H1 (cell line): ENCODE measurements around the gene TMEM63C. TPM values are rescaled to one million over a fixed set of nuclear protein-coding genes. Genes with fewer than 3 reads are reported as not detected.

Source experiments
- CTCF ChIA-PET: fragments of 300-600 bp; sonication (Branson Sonifier 250); formaldehyde crosslinking; loops from one replicate; lab custom pipeline; 2021; ENCODE audit not compliant: partially characterized antibody; lab: Charles Lee
- POLR2A ChIA-PET: fragments of 300-600 bp; sonication (Branson Sonifier 250); formaldehyde crosslinking; loops from one replicate; lab custom pipeline; 2021; ENCODE audit warnings: inconsistent platforms; ENCODE audit not compliant: partially characterized antibody; lab: Charles Lee
- DNase-seq, 2 experiments: peaks; one replicate each; pipeline versions ENCODE4 v3.0.0 to v3.0.0-alpha.2; 2010 to 2022; ENCODE audit warnings: low spot score in 2 of 2, low read depth in 1 of 2, mixed read lengths in 1 of 2
- FAIRE-seq: peaks from 2 replicates; lab custom pipeline; 2011; peaks lifted over from hg19 to GRCh38; lab: Jason Lieb, UNC
- H2AFZ ChIP-seq: 2 replicates; pipeline ENCODE4 v1.8.1; 2012; ENCODE audit warnings: low read length, inconsistent platforms
- H2AK5ac ChIP-seq: 2 replicates; pipeline ENCODE4 v1.6.1; 2013; ENCODE audit warnings: low read depth, low read length
- H2BK120ac ChIP-seq: replicated peaks from 2 replicates; pipeline ENCODE3; 2013; ENCODE audit warnings: low read depth, low read length, inconsistent platforms
- H2BK12ac ChIP-seq: 2 replicates; pipeline ENCODE4 v1.6.1; 2013; ENCODE audit warnings: low read depth, low read length
- H2BK15ac ChIP-seq: 2 replicates; pipeline ENCODE4 v1.6.1; 2013; ENCODE audit warnings: low read length
- H2BK20ac ChIP-seq: 2 replicates; pipeline ENCODE4 v1.6.1; 2013; ENCODE audit warnings: low read length
- H2BK5ac ChIP-seq: 2 replicates; pipeline ENCODE4 v1.6.1; 2013; ENCODE audit warnings: low read depth, low read length
- H3K14ac ChIP-seq: 2 replicates; pipeline ENCODE4 v1.6.1; 2013; ENCODE audit warnings: inconsistent platforms; ENCODE audit not compliant: insufficient read length
- H3K18ac ChIP-seq: 2 replicates; pipeline ENCODE4 v1.6.1; 2013; ENCODE audit warnings: low read length; ENCODE audit errors: extremely low read depth
- H3K23ac ChIP-seq: 2 replicates; pipeline ENCODE4 v1.6.1; 2013; ENCODE audit warnings: inconsistent platforms; ENCODE audit not compliant: insufficient read length
- H3K23me2 ChIP-seq: 2 replicates; pipeline ENCODE4 v1.6.1; 2013; ENCODE audit warnings: low read depth, low read length
- H3K27ac ChIP-seq: 2 replicates; pipeline ENCODE4 v1.6.1; 2011; ENCODE audit warnings: low read depth, low read length, inconsistent platforms
- H3K27me3 ChIP-seq, 4 experiments: replicated peaks in 1 of 4; 1 replicate in 1 of 4; 2 replicates in 3 of 4; pipeline versions ENCODE4 v1.6.1 to v1.8.1; 2011 to 2013; ENCODE audit warnings: low read length in 3 of 4, mild to moderate bottlenecking in 3 of 4, inconsistent platforms in 2 of 4, mixed read lengths in 2 of 4, moderate library complexity in 1 of 4; ENCODE audit not compliant: control insufficient read depth in 3 of 4, insufficient read depth in 3 of 4; ENCODE audit errors: extremely low read depth in 1 of 4
- H3K36me3 ChIP-seq, 4 experiments: 2 replicates each; pipeline versions ENCODE4 v1.6.1 to v1.8.1; 2011 to 2013; ENCODE audit warnings: mild to moderate bottlenecking in 4 of 4, low read length in 3 of 4, moderate library complexity in 2 of 4, control low read depth in 1 of 4, inconsistent platforms in 1 of 4; ENCODE audit not compliant: insufficient read depth in 4 of 4, control insufficient read depth in 2 of 4
- H3K4ac ChIP-seq: replicated peaks from 2 replicates; pipeline ENCODE3; 2013; ENCODE audit warnings: low read length, low read depth, mixed read lengths, inconsistent platforms; ENCODE audit not compliant: insufficient read length
- H3K4me1 ChIP-seq, 4 experiments: replicated peaks in 1 of 4; 1 replicate in 1 of 4; 2 replicates in 3 of 4; pipeline versions ENCODE4 v1.6.1 to v1.8.1; 2011 to 2013; ENCODE audit warnings: low read length in 3 of 4, inconsistent platforms in 2 of 4, mixed read lengths in 1 of 4; ENCODE audit not compliant: insufficient read depth in 4 of 4, control insufficient read depth in 3 of 4
- H3K4me2 ChIP-seq, 2 experiments: 2 replicates each; pipeline versions ENCODE4 v1.6.1 to v1.8.1; 2011 to 2013; ENCODE audit warnings: low read depth in 2 of 2, low read length in 2 of 2, control low read depth in 1 of 2, inconsistent platforms in 1 of 2, mild to moderate bottlenecking in 1 of 2; ENCODE audit not compliant: insufficient read depth in 1 of 2
- H3K4me3 ChIP-seq, 4 experiments: fragments of 200-600, 300-600 bp in 1 of 4; sonication (generic), shearing (Covaris generic), sonication (Bioruptor Twin) in 1 of 4; 2 replicates each; pipeline versions ENCODE4 v1.5.1 to v1.8.1; 2011 to 2016; ENCODE audit warnings: low read length in 4 of 4, low read depth in 3 of 4, control low read depth in 2 of 4, inconsistent platforms in 2 of 4, mild to moderate bottlenecking in 2 of 4, mixed read lengths in 1 of 4, moderate library complexity in 1 of 4; ENCODE audit not compliant: insufficient read depth in 2 of 4; ENCODE audit errors: extremely low read depth in 1 of 4
- H3K56ac ChIP-seq: replicated peaks from 2 replicates; pipeline ENCODE3; 2013; ENCODE audit warnings: low read depth, mild to moderate bottlenecking, mixed read lengths, low read length, inconsistent platforms; ENCODE audit not compliant: insufficient read length
- H3K79me1 ChIP-seq: 2 replicates; pipeline ENCODE4 v1.6.1; 2013; ENCODE audit warnings: low read depth, low read length, control low read depth
- H3K79me2 ChIP-seq, 2 experiments: 2 replicates each; pipeline versions ENCODE4 v1.6.1 to v1.8.1; 2012 to 2013; ENCODE audit warnings: low read length in 2 of 2, mild to moderate bottlenecking in 2 of 2, inconsistent platforms in 1 of 2; ENCODE audit not compliant: insufficient read depth in 2 of 2, control insufficient read depth in 1 of 2
- H3K9ac ChIP-seq, 4 experiments: replicated peaks in 1 of 4; 1 replicate in 1 of 4; 2 replicates in 3 of 4; pipeline versions ENCODE4 v1.6.1 to v1.8.1; 2011 to 2013; ENCODE audit warnings: low read depth in 3 of 4, low read length in 3 of 4, control low read depth in 2 of 4, mild to moderate bottlenecking in 2 of 4, moderate library complexity in 2 of 4, inconsistent platforms in 1 of 4; ENCODE audit errors: extremely low read depth in 1 of 4
- H3K9me3 ChIP-seq, 2 experiments: 2 replicates each; pipeline versions ENCODE4 v1.6.1 to v1.8.1; 2012 to 2013; ENCODE audit warnings: mild to moderate bottlenecking in 2 of 2, moderate library complexity in 2 of 2, control low read depth in 1 of 2, inconsistent platforms in 1 of 2, low read depth in 1 of 2, low read length in 1 of 2, mixed read lengths in 1 of 2; ENCODE audit not compliant: insufficient read depth in 2 of 2
- H4K20me1 ChIP-seq, 2 experiments: replicated peaks in 1 of 2; 2 replicates each; pipeline versions ENCODE3 to v1.8.1; 2011 to 2013; ENCODE audit warnings: inconsistent platforms in 2 of 2, low read length in 2 of 2, mild to moderate bottlenecking in 1 of 2; ENCODE audit not compliant: insufficient read depth in 2 of 2, control insufficient read depth in 1 of 2
- H4K5ac ChIP-seq: 2 replicates; pipeline ENCODE4 v1.6.1; 2013; ENCODE audit warnings: low read length, low read depth, mixed read lengths, inconsistent platforms; ENCODE audit not compliant: insufficient read length
- H4K8ac ChIP-seq: 2 replicates; pipeline ENCODE4 v1.8.0; 2013; ENCODE audit warnings: mild to moderate bottlenecking, moderate library complexity, low read length, inconsistent platforms; ENCODE audit not compliant: insufficient read depth; ENCODE audit errors: extremely low read depth
- H4K91ac ChIP-seq: replicated peaks from 2 replicates; pipeline ENCODE3; 2013; ENCODE audit warnings: low read length, mixed read lengths, inconsistent platforms; ENCODE audit not compliant: insufficient read length
- PHF8 ChIP-seq: fragments of 200-600 bp; sonication (generic); conservative IDR thresholded peaks from 2 replicates; pipeline ENCODE4 v1.7.1; 2012; ENCODE audit warnings: low read depth, mild to moderate bottlenecking, inconsistent platforms, low read length, moderate library complexity
- RBBP5 ChIP-seq: IDR thresholded peaks from 2 replicates; pipeline ENCODE4 v1.7.1; 2012; ENCODE audit warnings: low read depth, mild to moderate bottlenecking, inconsistent platforms, low read length, moderate library complexity, borderline replicate concordance
- SAP30 ChIP-seq: fragments of 300-600 bp; sonication (generic); IDR thresholded peaks from 2 replicates; pipeline ENCODE4 v1.7.1; 2012; ENCODE audit warnings: low read length, moderate library complexity, mild to moderate bottlenecking, inconsistent platforms; ENCODE audit not compliant: insufficient read depth, insufficient replicate concordance
- SUZ12 ChIP-seq: fragments of 200-600 bp; sonication (generic); IDR thresholded peaks from 2 replicates; pipeline ENCODE4 v1.6.1; 2012; ENCODE audit warnings: mild to moderate bottlenecking, inconsistent platforms, low read length, moderate library complexity, mixed read lengths
- WGBS, 2 experiments: shearing (Covaris generic) in 1 of 2; methylation state at CpG; one replicate each; pipeline versions ENCODE4 v1.1.6 to v1.1.7; 2013 to 2015; ENCODE audit warnings: low lambda C conversion rate in 2 of 2, mixed read lengths in 2 of 2, inconsistent platforms in 1 of 2, low coverage in 1 of 2, missing lambda C conversion rate in 1 of 2; ENCODE audit not compliant: insufficient replicate concordance in 2 of 2, insufficient coverage in 1 of 2, insufficient read length in 1 of 2; ENCODE audit errors: extremely low coverage in 1 of 2, missing lambda C conversion rate in 1 of 2; 5-methylcytosine and 5-hydroxymethylcytosine counted together
- polyA plus RNA-seq, 7 experiments: library from polyadenylated mRNA; depleted of rRNA in 3 of 7; stranded (reverse) in 5 of 7; unstranded in 2 of 7; fragments of >200 nt in 5 of 7; fragments of 200-250 nt in 2 of 7; gene quantifications; 1 replicate in 5 of 7; 2 replicates in 1 of 7; 4 replicates in 1 of 7; pipeline versions ENCODE4 v1.2.1 to v1.2.3, GENCODE V29; 2011 to 2013; ENCODE audit warnings: missing spikeins in 2 of 7, mixed read lengths in 2 of 7
- total RNA-seq: library from RNA; stranded (reverse); fragmentation: NEBNext Ultra II Directional; extraction: Animal tissue kit (Norgen Biotek cat#: 25700); gene quantifications from 2 replicates; pipeline ENCODE4 v1.2.1, GENCODE V29; 2021
- TF ChIP-seq, protein P1 (sequence below), 3 experiments: IDR thresholded peaks; 1 replicate in 2 of 3; 2 replicates in 1 of 3; pipeline versions ENCODE4 v1.5.1 to v1.6.1; 2011; ENCODE audit warnings: low read length in 3 of 3, mild to moderate bottlenecking in 3 of 3, inconsistent platforms in 2 of 3, low read depth in 1 of 3, moderate library complexity in 1 of 3; ENCODE audit not compliant: insufficient read depth in 1 of 3; ENCODE audit errors: control extremely low read depth in 1 of 3
- TF ChIP-seq, protein P2 (sequence below): IDR thresholded peaks from 2 replicates; pipeline ENCODE4 v1.6.1; 2012; ENCODE audit warnings: low read length, inconsistent platforms

Gene TMEM63C
- total and polyA plus RNA-seq, 2 of the 8 experiments (the other 6 are each of a cell fraction or from before 2014, with no cell fraction given) = 3.0 to 7.6 TPM

DNA sequence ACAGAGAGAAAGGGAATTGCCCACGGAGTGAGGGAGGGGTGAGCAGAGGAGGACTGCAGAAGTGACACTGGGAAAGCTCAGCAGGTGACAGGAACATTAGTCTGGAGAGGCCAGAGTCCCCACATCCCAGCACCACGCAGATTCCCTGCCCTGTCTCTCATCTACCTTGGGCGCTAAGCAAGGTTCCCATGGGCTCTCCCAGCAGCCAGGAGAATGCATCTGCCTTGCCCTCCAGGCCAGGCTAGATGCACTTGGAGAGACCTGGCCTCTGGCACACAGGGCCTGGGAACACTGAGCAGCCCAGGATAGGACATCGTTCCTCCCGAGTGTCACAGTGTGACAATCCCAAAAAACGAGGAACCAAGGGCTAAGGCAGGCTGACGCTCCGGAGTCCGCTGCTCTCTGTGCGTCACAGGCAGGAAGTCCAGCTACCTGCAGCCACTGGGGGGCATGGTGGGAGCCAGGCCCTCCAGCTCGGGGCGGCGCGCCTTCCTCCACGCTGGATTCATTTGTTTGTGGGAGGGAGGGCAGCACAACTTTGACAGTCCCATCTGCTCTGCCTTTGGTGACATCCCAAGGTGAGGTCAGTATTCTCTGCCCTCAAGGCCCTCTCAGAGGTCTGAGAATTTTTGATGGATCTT lies 94.8 kb downstream of the TMEM63C start:
- Histone ChIP-seq H3K56ac (no peak overlapping the region), H3K4me3 (no peak overlapping the region), H2BK120ac (no peak overlapping the region), H3K23ac (no peak overlapping the region), H2AFZ (no peak overlapping the region), H4K8ac (no peak overlapping the region), H4K5ac (no peak overlapping the region)
- TF ChIP-seq SAP30 (no peak), RBBP5 (no peak), PHF8 (no peak), SUZ12 (no peak)
- TF ChIP-seq, protein P1, sequence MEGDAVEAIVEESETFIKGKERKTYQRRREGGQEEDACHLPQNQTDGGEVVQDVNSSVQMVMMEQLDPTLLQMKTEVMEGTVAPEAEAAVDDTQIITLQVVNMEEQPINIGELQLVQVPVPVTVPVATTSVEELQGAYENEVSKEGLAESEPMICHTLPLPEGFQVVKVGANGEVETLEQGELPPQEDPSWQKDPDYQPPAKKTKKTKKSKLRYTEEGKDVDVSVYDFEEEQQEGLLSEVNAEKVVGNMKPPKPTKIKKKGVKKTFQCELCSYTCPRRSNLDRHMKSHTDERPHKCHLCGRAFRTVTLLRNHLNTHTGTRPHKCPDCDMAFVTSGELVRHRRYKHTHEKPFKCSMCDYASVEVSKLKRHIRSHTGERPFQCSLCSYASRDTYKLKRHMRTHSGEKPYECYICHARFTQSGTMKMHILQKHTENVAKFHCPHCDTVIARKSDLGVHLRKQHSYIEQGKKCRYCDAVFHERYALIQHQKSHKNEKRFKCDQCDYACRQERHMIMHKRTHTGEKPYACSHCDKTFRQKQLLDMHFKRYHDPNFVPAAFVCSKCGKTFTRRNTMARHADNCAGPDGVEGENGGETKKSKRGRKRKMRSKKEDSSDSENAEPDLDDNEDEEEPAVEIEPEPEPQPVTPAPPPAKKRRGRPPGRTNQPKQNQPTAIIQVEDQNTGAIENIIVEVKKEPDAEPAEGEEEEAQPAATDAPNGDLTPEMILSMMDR (IDR thresholded peaks at IDR 0.05; ENCODE audit: control extremely low read depth in 1 of 3, insufficient read depth in 1 of 3, low read depth in 1 of 3, low read length in 3 of 3) = peak in 1 of 3 experiments; percentile 8; a peak in 1 of 4 replicates
- TF ChIP-seq, protein P2, sequence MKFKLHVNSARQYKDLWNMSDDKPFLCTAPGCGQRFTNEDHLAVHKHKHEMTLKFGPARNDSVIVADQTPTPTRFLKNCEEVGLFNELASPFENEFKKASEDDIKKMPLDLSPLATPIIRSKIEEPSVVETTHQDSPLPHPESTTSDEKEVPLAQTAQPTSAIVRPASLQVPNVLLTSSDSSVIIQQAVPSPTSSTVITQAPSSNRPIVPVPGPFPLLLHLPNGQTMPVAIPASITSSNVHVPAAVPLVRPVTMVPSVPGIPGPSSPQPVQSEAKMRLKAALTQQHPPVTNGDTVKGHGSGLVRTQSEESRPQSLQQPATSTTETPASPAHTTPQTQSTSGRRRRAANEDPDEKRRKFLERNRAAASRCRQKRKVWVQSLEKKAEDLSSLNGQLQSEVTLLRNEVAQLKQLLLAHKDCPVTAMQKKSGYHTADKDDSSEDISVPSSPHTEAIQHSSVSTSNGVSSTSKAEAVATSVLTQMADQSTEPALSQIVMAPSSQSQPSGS = no peak
- TF ChIP-seq, all 59 proteins: peak for 1
- Histone ChIP-seq H3K4me2 (no peak overlapping the region), H3K23me2 (no peaks in the 10 kb centered on the region), H4K20me1 (peaks cover 0 to 1% of the 10 kb centered on the region in 2 experiments), H2BK5ac (no peak overlapping the region), H3K79me2 (no peaks in the 10 kb centered on the region), H3K79me1 (no peaks in the 10 kb centered on the region), H3K27ac (no peak overlapping the region), H3K4ac (no peak overlapping the region), H3K9me3 (no peaks in the 10 kb centered on the region), H2BK12ac (no peak overlapping the region), H3K36me3 (peaks cover 0 to 5% (median 1%) of the 10 kb centered on the region in 4 experiments; a peak in 3 of 8 replicates), H4K91ac (no peak overlapping the region), H2AK5ac (no peak overlapping the region), H2BK15ac (no peak overlapping the region), H3K27me3 (peaks cover 1 to 16% (median 14%) of the 10 kb centered on the region in 4 experiments), H2BK20ac (no peak overlapping the region), H3K14ac (no peak overlapping the region), H3K18ac (no peak overlapping the region), H3K9ac (no peak overlapping the region), H3K4me1 (peaks cover 0 to under 1% (median 0%) of the 10 kb centered on the region in 4 experiments; a peak in 1 of 7 replicates)
- POLR2A ChIA-PET = interaction anchor here (1.0 kb wide), 1 partner anchor 166 kb away, joined by 4 read pairs; no protein-coding TSS in a partner anchor
- 91% methylated on average over 15 of the region's 15 CpGs; no CpG with 5 or more reads in 1 of the 2 experiments for WGBS, 2 experiments
- CTCF ChIA-PET = interaction anchor here (0.7 to 5.6 kb wide), 32 partner anchors 9 to 492 kb away, joined by 3 to 32 read pairs (median 5); partner anchors contain the start of gene ZDHHC22
- DNase-seq (no peak), FAIRE-seq (no peak)
